Measurements from ENCODE around the gene RAB30.

RAB30 gene

DNA sequence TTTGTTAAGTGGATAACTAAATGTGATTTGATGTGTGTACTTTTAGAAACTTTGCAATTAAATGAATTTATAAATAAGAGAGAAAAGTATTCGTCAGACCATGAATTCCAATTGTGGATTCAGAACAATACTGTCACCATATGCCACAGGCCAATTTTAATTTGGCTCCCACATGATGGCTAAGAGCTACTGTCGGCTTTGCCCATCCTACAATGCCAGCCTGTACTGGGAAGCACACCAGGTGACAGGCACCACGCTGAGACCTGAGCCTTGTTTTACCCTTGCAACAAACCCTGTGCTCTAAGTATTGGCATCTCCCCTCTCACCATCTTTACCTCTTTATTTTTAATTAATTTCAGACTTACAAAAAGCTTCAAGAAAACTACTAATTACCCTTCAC is 14.0 kb downstream of the RAB30 start:
- Histone ChIP-seq H3K4me1 (ENCODE audit: low read length) (peaks cover 94% of the 10 kb centered on the region), H3K4me3 (ENCODE audit: low read length) (no peak overlapping the region), H3K27ac (ENCODE audit: low read length) (peak overlapping the region; percentile 68; the same call in 1 of the 2 replicates), H3K9ac (ENCODE audit: low read length) (no peak overlapping the region), H3K79me2 (ENCODE audit: low read length) (peaks cover 99% of the 10 kb centered on the region), H3K36me3 (replicated peaks; ENCODE audit: low read depth, low read length) (peaks cover 83% of the 10 kb centered on the region), H3K9me3 (ENCODE audit: insufficient read depth, low read length) (peaks cover 30% of the 10 kb centered on the region), H2AFZ (ENCODE audit: low read depth, low read length) (no peak overlapping the region), H3K27me3 (ENCODE audit: low read depth, low read length) (no peaks in the 10 kb centered on the region), H4K20me1 (ENCODE audit: insufficient read depth, low read length) (peaks cover 56% of the 10 kb centered on the region), H3K4me2 (ENCODE audit: low read length) (no peak overlapping the region)
- TF ChIP-seq EZH2phosphoT487 (IDR thresholded peaks at IDR 0.05; ENCODE audit: low read depth): no peak
- TF ChIP-seq, protein P1, sequence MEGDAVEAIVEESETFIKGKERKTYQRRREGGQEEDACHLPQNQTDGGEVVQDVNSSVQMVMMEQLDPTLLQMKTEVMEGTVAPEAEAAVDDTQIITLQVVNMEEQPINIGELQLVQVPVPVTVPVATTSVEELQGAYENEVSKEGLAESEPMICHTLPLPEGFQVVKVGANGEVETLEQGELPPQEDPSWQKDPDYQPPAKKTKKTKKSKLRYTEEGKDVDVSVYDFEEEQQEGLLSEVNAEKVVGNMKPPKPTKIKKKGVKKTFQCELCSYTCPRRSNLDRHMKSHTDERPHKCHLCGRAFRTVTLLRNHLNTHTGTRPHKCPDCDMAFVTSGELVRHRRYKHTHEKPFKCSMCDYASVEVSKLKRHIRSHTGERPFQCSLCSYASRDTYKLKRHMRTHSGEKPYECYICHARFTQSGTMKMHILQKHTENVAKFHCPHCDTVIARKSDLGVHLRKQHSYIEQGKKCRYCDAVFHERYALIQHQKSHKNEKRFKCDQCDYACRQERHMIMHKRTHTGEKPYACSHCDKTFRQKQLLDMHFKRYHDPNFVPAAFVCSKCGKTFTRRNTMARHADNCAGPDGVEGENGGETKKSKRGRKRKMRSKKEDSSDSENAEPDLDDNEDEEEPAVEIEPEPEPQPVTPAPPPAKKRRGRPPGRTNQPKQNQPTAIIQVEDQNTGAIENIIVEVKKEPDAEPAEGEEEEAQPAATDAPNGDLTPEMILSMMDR (IDR thresholded peaks at IDR 0.05; ENCODE audit: low read depth, low read length): no peak

DNA sequence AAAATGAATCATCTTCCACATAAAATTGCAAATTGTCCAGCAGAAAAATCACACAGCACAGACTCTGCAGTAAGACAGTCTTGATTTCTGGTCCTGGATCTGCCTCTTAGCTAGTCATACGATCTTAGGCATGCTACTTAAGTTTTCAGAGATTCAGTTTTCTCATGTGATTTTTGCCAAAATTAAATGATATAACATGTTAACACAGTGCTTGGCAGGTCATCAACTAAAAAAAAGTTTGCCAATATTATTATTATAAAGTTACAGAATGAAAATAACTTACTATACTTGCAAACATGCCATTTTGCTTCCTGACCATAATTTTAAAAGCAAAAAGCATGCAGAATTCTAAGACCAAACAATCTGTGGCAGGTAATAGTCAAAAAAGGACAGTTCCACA is 15.1 kb downstream of the RAB30 start:
- H3K27ac ChIP-seq (ENCODE audit: low read length): peak overlapping the region; percentile 68
- H3K9me3 ChIP-seq (ENCODE audit: insufficient read depth, low read length): peaks cover 30% of the 10 kb centered on the region
- H2AFZ ChIP-seq (ENCODE audit: low read depth, low read length): no peak overlapping the region
- no peak overlapping the region for H3K9ac ChIP-seq (ENCODE audit: low read length)
- H3K4me2 ChIP-seq (ENCODE audit: low read length): peak overlapping the region; percentile 60
- peaks cover 67% of the 10 kb centered on the region for H4K20me1 ChIP-seq (ENCODE audit: insufficient read depth, low read length)
- H3K79me2 ChIP-seq (ENCODE audit: low read length): peaks cover 100% of the 10 kb centered on the region
- peaks cover 89% of the 10 kb centered on the region for H3K36me3 ChIP-seq (replicated peaks; ENCODE audit: low read depth, low read length)
- H3K27me3 ChIP-seq (ENCODE audit: low read depth, low read length): no peaks in the 10 kb centered on the region
- H3K4me3 ChIP-seq (ENCODE audit: low read length): 0 out of 2 replicates have a peak overlapping the region, but pooled peaks have one; percentile 2
- peaks cover 94% of the 10 kb centered on the region for H3K4me1 ChIP-seq (ENCODE audit: low read length)
- TF ChIP-seq, protein P1 (IDR thresholded peaks at IDR 0.05; ENCODE audit: low read depth, low read length): no peak
- no peak for TF ChIP-seq EZH2phosphoT487 (IDR thresholded peaks at IDR 0.05; ENCODE audit: low read depth)

DNA sequence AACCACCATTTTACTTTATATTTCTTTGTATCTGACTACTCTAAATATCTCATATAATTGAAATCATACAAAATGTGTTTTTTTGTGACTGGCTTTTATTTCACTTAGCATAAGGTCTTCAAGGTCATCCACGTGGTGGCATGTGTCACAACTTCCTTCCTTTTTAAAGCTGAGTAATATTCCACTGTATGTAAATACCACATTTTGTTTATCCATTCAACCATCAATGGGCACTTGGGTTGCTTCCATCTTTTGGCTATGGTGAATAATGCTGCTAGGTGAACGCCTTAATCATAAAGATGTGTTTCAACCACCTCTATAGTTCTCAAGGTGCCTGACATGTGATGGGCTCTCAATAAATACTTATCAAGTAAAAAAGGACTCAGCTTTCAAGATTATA is 15.5 kb downstream of the RAB30 start:
- no peak for TF ChIP-seq EZH2phosphoT487 (IDR thresholded peaks at IDR 0.05; ENCODE audit: low read depth)
- TF ChIP-seq, protein P1 (IDR thresholded peaks at IDR 0.05; ENCODE audit: low read depth, low read length): no peak
- peak overlapping the region; percentile 60 for H3K4me2 ChIP-seq (ENCODE audit: low read length)
- H3K27me3 ChIP-seq (ENCODE audit: low read depth, low read length): no peaks in the 10 kb centered on the region
- peaks cover 89% of the 10 kb centered on the region for H3K36me3 ChIP-seq (replicated peaks; ENCODE audit: low read depth, low read length)
- H3K79me2 ChIP-seq (ENCODE audit: low read length): peaks cover 100% of the 10 kb centered on the region
- H3K4me1 ChIP-seq (ENCODE audit: low read length): peaks cover 91% of the 10 kb centered on the region
- 0 out of 2 replicates have a peak overlapping the region, but pooled peaks have one; percentile 2 for H3K4me3 ChIP-seq (ENCODE audit: low read length)
- H3K9ac ChIP-seq (ENCODE audit: low read length): peak overlapping the region; percentile 34; the same call in 1 of the 2 replicates
- H4K20me1 ChIP-seq (ENCODE audit: insufficient read depth, low read length): peaks cover 71% of the 10 kb centered on the region
- peaks cover 28% of the 10 kb centered on the region for H3K9me3 ChIP-seq (ENCODE audit: insufficient read depth, low read length)
- peak overlapping the region; percentile 68 for H3K27ac ChIP-seq (ENCODE audit: low read length)
- no peak overlapping the region for H2AFZ ChIP-seq (ENCODE audit: low read depth, low read length)

DNA sequence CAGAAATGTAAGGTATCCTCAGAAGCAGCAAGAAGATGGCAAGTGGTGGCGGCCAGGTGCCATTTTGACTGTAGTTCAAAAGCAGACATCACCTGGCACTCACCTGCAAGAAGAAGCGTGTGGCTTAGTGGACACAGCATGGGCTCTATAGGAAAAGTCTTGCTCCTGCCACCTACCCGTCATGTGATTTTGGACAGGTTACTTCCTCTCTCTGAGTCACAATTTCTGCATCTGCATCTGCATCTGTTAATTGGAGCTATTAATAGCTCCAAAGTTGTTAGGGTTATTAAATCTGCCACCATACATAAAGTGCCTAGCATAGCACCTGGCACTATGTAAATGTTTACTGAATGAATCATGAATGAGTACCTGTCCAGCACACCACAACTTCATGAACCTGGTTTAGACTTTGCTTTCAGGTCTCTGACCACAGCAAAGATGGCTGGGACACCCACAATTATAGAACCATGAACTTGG is 16.8 kb downstream of the RAB30 start:
- Histone ChIP-seq H3K4me2 (ENCODE audit: low read length) (peak overlapping the region; percentile 60), H3K27ac (ENCODE audit: low read length) (peak overlapping the region; percentile 68)

More for the DNA sequence above, 16.8 kb downstream of the RAB30 start:
- Histone ChIP-seq H3K9me3 (ENCODE audit: insufficient read depth, low read length) (peaks cover 15% of the 10 kb centered on the region), H4K20me1 (ENCODE audit: insufficient read depth, low read length) (peaks cover 84% of the 10 kb centered on the region), H3K4me3 (ENCODE audit: low read length) (peak overlapping the region; percentile 25), H3K27me3 (ENCODE audit: low read depth, low read length) (no peaks in the 10 kb centered on the region), H3K9ac (ENCODE audit: low read length) (peak overlapping the region; percentile 34; the same call in 1 of the 2 replicates), H3K36me3 (replicated peaks; ENCODE audit: low read depth, low read length) (peaks cover 88% of the 10 kb centered on the region), H2AFZ (ENCODE audit: low read depth, low read length) (no peak overlapping the region), H3K79me2 (ENCODE audit: low read length) (peaks cover 100% of the 10 kb centered on the region), H3K4me1 (ENCODE audit: low read length) (peaks cover 82% of the 10 kb centered on the region)
- no peak for TF ChIP-seq EZH2phosphoT487 (IDR thresholded peaks at IDR 0.05; ENCODE audit: low read depth)
- TF ChIP-seq, protein P1 (IDR thresholded peaks at IDR 0.05; ENCODE audit: low read depth, low read length): no peak
